Measurements from ENCODE around the gene MTFP1. TPM values are rescaled to one million over a fixed set of nuclear protein-coding genes. Genes with fewer than 3 reads are reported as not detected.
"Not testable (repeated sequence)": the region's sequence is repeated elsewhere in the genome, so short reads cannot be mapped to it uniquely, and the experiment has no call there.

Gene MTFP1
- total RNA-seq, 1 donor from 2014 or later = 32.2 TPM

- no peak for DNase-seq (ENCODE audit: low read depth, low spot score)
Observed at GRCh38 chr22:30425327-30425615, 297 bp upstream of the MTFP1 start.

DNA sequence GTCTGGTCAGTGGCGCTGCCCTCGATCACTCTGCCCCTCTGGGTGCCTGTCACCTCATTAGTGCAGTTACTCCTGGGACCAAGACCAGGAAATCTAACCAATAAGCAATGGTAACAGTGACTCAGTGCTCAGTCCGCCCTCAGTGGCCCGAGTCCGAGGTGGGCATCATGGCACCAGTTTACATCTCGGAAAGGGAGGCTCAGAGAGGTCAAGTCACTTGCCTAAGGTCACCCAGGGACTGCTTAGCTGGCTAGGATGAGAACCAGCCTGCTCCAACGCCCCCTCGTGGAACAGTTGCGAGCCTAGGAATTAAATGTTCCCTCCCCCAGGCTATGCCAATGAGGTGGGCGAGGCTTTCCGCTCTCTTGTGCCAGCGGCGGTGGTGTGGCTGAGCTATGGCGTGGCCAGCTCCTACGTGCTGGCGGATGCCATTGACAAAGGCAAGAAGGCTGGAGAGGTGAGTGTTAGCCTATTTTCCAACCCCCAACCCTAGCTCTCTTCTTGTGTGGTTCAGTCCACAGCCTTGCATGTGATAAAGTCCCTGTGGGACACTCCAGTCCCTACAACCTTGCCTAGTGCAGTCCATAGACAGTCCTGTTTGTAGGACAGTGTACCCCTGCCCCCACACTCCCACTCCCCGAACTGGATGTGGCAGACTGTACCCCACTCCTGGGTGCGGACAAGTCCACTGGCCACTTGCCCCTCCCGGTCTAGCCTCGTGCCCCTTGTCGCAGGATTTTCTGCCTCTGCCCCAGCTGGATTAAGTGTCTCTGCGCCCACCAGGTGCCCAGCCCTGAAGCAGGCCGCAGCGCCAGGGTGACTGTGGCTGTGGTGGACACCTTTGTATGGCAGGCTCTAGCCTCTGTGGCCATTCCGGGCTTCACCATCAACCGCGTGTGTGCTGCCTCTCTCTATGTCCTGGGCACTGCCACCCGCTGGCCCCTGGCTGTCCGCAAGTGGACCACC, 1.1 kb downstream of the MTFP1 start:
- no peak for DNase-seq (ENCODE audit: low read depth, low spot score)

DNA sequence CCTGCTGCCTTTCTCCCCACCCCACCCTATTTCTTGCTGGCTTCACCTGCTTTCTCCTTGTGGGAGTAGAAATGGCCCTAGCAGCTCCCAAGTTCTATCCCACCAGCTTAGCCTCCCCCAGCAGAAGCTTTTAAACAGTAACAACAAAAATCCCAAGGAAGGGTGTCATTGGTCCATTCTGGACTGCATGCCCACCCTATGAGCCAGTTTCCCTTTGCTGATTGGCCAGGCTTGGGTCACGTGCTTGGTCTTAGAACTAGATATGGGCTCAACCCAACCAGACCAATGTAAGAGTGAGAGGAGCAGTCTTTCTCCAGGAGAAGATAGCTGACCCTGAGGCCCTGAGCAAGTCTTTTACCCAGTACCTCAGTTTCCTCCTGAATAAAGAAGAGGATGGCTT, 2.3 kb downstream of the MTFP1 start:
- DNase-seq (ENCODE audit: low read depth, low spot score) = no peak

- DNase-seq (ENCODE audit: low read depth, low spot score) = no peak
Observed at GRCh38 chr22:30429887-30430286, 4.3 kb downstream of the MTFP1 start.

DNA sequence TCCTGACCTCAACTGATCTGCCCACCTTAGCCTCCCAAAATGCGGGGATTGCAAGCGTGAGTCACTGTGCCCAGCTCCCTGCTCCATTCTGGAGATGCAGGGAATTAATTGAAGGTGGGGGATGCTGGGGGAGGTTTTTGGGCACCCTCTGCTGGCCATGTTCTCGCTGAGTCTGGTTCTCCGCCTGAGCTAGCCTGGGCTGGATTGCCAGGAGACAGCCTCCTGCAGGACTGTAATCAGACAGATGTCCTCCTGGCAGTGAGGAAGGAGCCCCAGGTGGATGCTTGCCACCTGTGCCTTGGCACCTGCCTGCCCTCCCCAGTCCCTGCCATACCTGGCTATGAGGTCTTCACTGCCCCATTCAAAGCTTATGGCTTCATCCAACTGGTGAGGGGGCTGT, 5.4 kb downstream of the MTFP1 start:
- no peak for DNase-seq (ENCODE audit: low read depth, low spot score)

DNA sequence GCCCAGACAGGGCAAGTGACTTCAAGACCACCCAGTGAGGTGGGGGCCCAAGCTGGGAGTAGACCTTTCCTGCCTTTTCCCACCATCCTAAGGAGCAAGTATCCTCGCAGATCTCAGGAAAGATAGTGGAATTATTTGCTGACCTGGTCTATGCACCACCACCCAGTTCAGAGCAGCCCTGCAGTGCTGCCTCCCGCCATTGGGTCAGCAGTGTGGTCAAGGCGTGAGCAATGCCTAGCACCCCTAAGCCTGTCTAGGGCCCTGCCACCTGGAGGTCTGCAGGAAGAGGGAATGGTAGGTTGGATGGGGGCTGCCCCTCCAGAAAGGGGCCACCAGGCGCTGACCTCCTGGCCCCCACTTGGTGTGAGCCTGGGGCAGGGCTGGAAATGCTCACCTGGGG, 6.5 kb downstream of the MTFP1 start:
- no peak for DNase-seq (ENCODE audit: low read depth, low spot score)

GRCh38 chr22:30432520-30432919, 7.0 kb downstream of the MTFP1 start:
- DNase-seq (ENCODE audit: low read depth, low spot score) = no peak

DNA sequence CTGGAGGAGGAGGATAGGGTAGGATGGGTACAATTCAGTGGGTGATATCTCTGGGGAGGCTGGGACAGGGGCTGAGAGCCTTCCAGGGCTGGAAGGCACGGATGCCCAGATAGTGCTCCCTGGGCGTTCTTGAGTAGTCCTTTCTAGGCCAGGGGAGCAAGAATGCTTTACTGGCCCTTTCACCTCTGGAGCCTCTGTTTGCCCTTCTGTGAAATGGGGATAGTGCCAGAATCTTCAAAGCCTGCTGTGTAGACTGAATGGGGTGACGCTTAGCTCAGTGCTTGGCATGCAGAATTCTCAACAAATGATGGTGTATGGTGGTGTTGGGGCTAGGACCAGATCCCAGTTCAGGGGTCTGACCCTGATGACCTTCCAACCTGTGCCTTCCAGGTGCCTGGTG, 7.7 kb downstream of the MTFP1 start:
- DNase-seq (ENCODE audit: low read depth, low spot score) = no peak

DNA sequence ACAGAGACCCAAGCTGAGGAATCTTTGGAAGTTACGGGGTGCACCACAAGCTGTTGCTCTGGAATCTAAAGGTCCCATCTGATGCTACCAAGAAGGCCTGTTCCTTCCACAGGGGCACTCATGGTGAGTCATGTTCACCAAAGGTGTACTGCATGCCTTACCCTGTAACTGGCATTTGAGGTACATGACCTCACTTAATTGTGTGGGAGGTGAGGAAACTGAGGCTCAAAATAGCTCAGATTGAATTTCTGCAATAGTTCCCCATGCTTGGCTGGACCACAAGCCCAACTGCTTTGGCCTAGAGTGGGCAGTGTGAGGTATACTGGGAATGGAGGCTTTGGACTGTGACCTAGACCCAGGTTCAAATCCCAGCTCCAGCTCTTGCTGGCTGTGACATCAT, 8.2 kb downstream of the MTFP1 start:
- no peak for DNase-seq (ENCODE audit: low read depth, low spot score)

- no peak for DNase-seq (ENCODE audit: low read depth, low spot score)
Observed at GRCh38 chr22:30434843-30435242, 9.3 kb downstream of the MTFP1 start.

- DNase-seq (ENCODE audit: low read depth, low spot score) = no peak
Observed at GRCh38 chr22:30435674-30436126, 10.1 kb downstream of the MTFP1 start.

- DNase-seq (ENCODE audit: low read depth, low spot score) = no peak
Observed at GRCh38 chr22:30436196-30436595, 10.6 kb downstream of the MTFP1 start.

DNA sequence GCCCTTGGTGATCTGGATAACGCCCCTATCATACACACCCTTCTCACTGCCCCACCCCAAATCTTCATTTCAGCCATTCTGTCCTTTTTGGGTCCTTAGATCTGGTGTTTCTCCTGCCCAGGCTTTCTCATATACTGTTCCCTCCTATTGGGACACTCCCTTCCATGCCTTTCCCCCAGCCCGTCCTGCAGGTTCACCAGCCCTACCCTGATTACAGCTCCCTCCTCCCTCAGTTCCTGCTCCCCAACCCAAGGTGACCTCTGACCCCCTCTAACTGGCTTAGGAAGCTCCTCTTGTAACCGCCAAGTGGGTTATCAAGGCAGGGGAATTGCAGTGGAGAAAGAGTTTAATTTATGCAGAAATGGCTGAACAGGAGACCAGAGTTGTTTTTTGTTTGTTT, 13.0 kb downstream of the MTFP1 start:
- no peak for DNase-seq (ENCODE audit: low read depth, low spot score)

DNA sequence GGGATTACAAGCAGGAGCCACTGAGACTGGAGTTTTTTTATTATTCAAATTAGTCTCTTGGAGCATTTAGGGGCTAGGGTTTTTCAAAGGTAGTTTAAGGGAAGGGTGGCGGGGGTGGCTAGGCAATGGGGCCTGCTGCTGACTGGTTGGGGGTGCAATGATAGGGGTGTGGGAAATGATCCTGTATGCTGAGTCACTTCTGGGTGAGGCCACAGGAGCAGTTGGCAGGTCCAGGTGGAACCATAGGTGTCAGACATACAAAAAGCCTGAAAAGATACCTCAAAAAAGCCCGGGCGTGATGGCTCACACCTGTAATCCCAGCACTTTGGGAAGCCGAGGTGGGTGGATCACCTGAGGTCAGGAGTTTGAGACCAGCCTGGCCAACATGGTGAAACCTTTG, 13.7 kb downstream of the MTFP1 start:
- DNase-seq (ENCODE audit: low read depth, low spot score) = no peak

DNA sequence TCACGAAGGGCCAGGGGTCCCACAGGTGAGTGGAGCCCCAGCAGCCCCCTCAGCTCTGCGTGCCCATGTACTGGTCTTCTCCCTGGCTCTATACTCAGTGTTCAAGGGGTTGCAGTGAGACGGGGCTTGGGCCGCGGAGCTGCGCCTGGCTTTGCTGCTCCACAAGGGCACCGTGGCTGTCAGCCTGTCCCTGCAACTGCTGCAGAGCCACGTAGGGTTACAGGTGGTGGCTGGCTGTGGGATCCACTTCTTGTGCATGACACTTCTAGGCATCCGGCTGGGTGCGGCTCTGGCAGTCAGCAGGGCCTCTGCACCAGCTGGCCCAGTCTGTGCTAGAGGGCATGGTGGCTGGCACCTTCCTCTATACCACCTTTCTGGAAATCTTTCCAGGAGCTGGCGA, 14.3 kb downstream of the MTFP1 start:
- DNase-seq (ENCODE audit: low read depth, low spot score) = no peak

GRCh38 chr22:30441088-30441487, 15.5 kb downstream of the MTFP1 start:
- no peak for DNase-seq (ENCODE audit: low read depth, low spot score)

DNA sequence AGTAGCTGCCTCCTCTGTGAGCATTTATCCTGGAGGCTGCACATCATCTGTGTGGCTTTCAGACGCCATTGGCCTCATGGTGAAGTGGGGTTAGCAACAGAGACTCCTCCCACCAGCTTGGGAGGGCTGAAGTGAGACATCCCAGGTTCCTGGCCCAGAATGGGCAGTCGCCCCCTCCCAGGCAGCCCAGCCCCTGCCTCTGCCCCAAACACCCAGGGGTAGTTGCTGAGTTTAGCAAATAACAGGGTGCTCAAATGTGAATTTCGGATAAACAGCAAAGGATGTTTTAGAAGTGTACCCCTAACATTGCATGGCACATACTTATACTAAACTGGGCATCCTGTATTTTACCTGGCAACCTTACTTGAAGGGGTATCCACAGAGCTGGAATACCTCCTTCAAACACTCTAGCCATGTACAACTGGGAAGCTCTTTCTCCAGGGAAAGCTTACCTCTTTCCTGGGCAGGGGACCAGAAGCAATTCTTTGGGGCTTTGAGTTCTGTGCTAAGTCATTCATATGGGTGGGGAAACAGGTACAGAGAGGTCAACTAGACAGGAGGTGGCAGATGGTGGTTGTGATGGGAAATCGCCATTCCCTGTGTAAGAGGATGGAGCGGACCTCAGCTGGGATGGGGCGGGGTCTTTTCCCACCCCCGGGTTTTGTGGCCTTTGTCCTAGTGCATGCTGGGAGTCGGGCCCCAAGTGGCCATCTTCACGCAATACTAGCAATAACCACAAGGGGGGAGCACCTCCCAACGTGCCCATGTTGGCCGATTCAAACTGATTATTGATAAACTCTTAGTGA, 19.3 kb downstream of the MTFP1 start:
- no peak for DNase-seq (ENCODE audit: low read depth, low spot score)

DNA sequence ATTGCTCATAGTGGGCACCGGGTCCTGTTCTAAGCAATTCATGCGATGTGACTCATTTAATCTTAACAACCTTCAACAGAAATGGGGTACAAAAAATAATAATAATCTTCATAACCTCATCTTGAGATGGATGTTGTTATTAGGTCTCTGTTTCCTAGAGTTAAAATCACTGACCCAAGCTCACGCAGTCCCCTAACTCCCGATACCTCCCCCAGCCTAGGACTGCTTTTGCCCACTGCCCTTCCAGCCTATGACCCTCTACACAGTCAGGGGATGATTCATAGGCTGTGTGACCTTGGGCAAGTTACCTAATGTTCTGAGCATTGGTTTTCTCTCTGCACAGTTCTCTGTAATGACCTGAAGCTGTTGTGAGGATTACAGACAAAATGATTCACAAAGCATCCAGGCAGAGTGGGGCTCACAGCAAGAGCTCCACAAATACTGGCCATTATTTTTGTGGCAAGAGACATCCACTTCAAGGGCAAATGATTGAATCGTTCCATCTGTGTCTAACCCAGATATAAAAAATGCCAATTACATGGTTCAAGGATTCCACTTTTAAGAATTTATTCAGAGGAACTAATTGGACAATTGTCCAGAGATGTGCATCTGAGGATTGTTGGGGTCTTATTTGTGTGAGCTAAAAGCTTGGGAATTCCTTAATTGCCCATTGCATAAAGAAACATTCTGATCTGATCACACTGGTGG, 20.0 kb downstream of the MTFP1 start:
- DNase-seq (ENCODE audit: low read depth, low spot score) = no peak

DNA sequence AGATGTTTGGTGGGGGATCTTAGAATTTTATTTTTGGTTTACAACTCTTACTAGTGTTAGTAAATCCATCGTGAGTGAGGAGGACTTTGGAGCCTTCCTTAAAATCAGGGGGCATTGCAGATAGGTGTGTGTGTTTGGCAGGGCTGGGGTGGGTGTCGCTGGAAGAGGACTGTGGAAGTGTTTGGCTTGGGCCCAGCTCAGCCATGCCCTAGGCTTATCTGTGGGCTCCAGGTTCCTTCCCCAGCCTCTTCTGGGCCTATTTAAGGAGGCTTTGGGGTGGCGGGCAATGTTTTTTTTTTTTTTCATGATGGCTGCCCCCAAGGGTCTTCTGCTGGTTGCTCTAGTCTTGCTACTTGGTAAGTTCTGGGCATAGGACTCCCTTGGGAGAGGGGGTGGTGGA, 22.1 kb downstream of the MTFP1 start:
- DNase-seq (ENCODE audit: low read depth, low spot score) = no peak

GRCh38 chr22:30451488-30451887, 25.9 kb downstream of the MTFP1 start:
- not testable (repeated sequence) for DNase-seq (ENCODE audit: low read depth, low spot score)

DNA sequence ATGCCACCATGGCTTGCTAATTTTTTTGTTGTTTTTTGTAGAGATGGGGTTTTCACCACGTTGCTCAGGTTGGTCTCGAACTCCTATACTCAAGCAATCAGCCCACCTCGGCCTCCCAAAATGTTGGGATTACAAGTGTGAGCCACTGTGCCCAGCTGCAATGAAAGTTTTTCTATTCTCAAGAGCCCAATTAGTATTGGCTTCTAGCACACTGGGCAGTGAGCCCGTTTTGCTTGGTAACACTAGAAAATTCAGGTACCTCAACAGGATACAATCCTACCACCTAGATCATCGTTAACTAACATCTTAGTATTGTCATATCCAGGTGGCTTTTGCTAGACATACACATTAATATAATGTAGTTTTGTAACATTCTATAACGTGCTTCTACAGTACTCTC, 27.3 kb downstream of the MTFP1 start:
- no peak for DNase-seq (ENCODE audit: low read depth, low spot score)
